Esophagus muscularis mucosa (tissue), 3 donors: Measurements from ENCODE around the gene FBXW11.

ENCODE experiments used
- CTCF ChIP-seq, 3 experiments: fragments of 200-600 bp in 2 of 3; fragments of 450-650 bp in 1 of 3; sonication (generic) in 2 of 3; IDR thresholded peaks; one replicate each; pipeline ENCODE4 v1.5.1; 2017 to 2019; ENCODE audit warnings: antibody characterized with exemption in 3 of 3, mild to moderate bottlenecking in 2 of 3, moderate library complexity in 1 of 3
- EP300 ChIP-seq: sonication (generic); formaldehyde crosslinking; IDR thresholded peaks from one replicate; pipeline ENCODE4 v1.6.1; 2017; ENCODE audit warnings: antibody characterized with exemption

GRCh38 chr5:171969288-171969880, 37.1 kb downstream of the FBXW11 start:
- TF ChIP-seq CTCF (IDR thresholded peaks at IDR 0.05) (no peak), EP300 (no peak)
